Neural cell (in vitro differentiated cells): ENCODE results near the gene PTK7. TPM values are rescaled to one million over a fixed set of nuclear protein-coding genes. Genes with fewer than 3 reads are reported as not detected.

Experiments
- H2AFZ ChIP-seq: fragments of 200-600, 300-800 bp; sonication (generic), shearing (Covaris generic); 2 replicates; pipeline ENCODE4 v1.6.0; 2014; ENCODE audit warnings: low read depth, mild to moderate bottlenecking, antibody characterized with exemption, low read length, moderate library complexity
- H3F3A ChIP-seq: fragments of 200-600 bp; shearing (Covaris generic); 2 replicates; pipeline ENCODE4 v1.6.1; 2016; ENCODE audit warnings: mild to moderate bottlenecking, moderate library complexity, mixed read lengths, antibody characterized with exemption, low read length; ENCODE audit not compliant: insufficient read depth, poor library complexity, severe bottlenecking
- H3K27ac ChIP-seq: fragments of 200-600, 300-800 bp; sonication (generic), shearing (Covaris generic); 2 replicates; pipeline ENCODE4 v1.5.1; 2014; ENCODE audit warnings: mild to moderate bottlenecking, low read length, moderate library complexity
- H3K27me3 ChIP-seq: fragments of 300-800, 200-600 bp; sonication (generic), shearing (Covaris generic); 2 replicates; pipeline ENCODE4 v1.6.0; 2014; ENCODE audit warnings: mild to moderate bottlenecking, low read depth, low read length, moderate library complexity; ENCODE audit not compliant: insufficient read depth
- H3K36me3 ChIP-seq: fragments of 300-800, 200-600 bp; sonication (generic), shearing (Covaris generic); 2 replicates; pipeline ENCODE4 v1.5.1; 2014; ENCODE audit warnings: mild to moderate bottlenecking, antibody characterized with exemption, low read length, moderate library complexity; ENCODE audit not compliant: insufficient read depth
- H3K4me2 ChIP-seq: fragments of 300-800, 200-600 bp; sonication (generic), shearing (Covaris generic); 2 replicates; pipeline ENCODE4 v1.6.0; 2014; ENCODE audit warnings: mild to moderate bottlenecking, low read length
- H3K4me3 ChIP-seq: fragments of 300-800, 200-600 bp; sonication (generic), shearing (Covaris generic); 2 replicates; pipeline ENCODE4 v1.5.1; 2014; ENCODE audit warnings: mild to moderate bottlenecking, low read length, moderate library complexity
- H3K79me2 ChIP-seq: fragments of 200-600 bp; shearing (Covaris generic); replicated peaks from 2 replicates; pipeline ENCODE4 v1.6.0; 2014; ENCODE audit warnings: mild to moderate bottlenecking, low read length, moderate library complexity; ENCODE audit not compliant: insufficient read depth
- H3K9ac ChIP-seq: fragments of 300-800, 200-600 bp; sonication (generic), shearing (Covaris generic); 2 replicates; pipeline ENCODE4 v1.6.1; 2016; ENCODE audit warnings: mild to moderate bottlenecking, low read length, mixed read lengths
- H3K9me2 ChIP-seq: fragments of 200-600 bp; shearing (Covaris generic); 2 replicates; pipeline ENCODE4 v1.6.1; 2016; ENCODE audit warnings: mild to moderate bottlenecking, low read length, mixed read lengths; ENCODE audit not compliant: insufficient read depth
- H3K9me3 ChIP-seq: fragments of 200-600, 300-800 bp; sonication (generic), shearing (Covaris generic); 2 replicates; pipeline ENCODE4 v1.6.1; 2016; ENCODE audit warnings: mild to moderate bottlenecking, mixed run types, low read length, moderate library complexity, mixed read lengths
- H4K20me1 ChIP-seq: fragments of 200-600 bp; shearing (Covaris generic); 2 replicates; pipeline ENCODE4 v1.6.1; 2016; ENCODE audit warnings: mild to moderate bottlenecking, mixed run types; ENCODE audit not compliant: insufficient read depth
- EP300 ChIP-seq: fragments of 450-650 bp; conservative IDR thresholded peaks from 2 replicates; pipeline ENCODE4 v1.6.1; 2014; ENCODE audit warnings: antibody characterized with exemption, mild to moderate bottlenecking, moderate library complexity; ENCODE audit not compliant: poor library complexity, severe bottlenecking
- EZH2 ChIP-seq: fragments of 200-600, 300-800 bp; shearing (Covaris generic), sonication (generic); IDR thresholded peaks from 2 replicates; pipeline ENCODE4 v1.6.1; 2014; ENCODE audit warnings: antibody characterized with exemption, low read length, borderline replicate concordance, mild to moderate bottlenecking; ENCODE audit not compliant: insufficient read depth, poor library complexity, severe bottlenecking
- MXI1 ChIP-seq: fragments of 450-650 bp; conservative IDR thresholded peaks from 2 replicates; pipeline ENCODE4 v1.6.1; 2014; ENCODE audit warnings: antibody characterized with exemption, mild to moderate bottlenecking; ENCODE audit not compliant: poor library complexity, severe bottlenecking
- POLR2AphosphoS5 ChIP-seq: IDR thresholded peaks from 2 replicates; pipeline ENCODE4 v1.6.1; 2012
- RAD21 ChIP-seq: fragments of 450-650 bp; conservative IDR thresholded peaks from 2 replicates; pipeline ENCODE4 v1.6.1; 2014; ENCODE audit warnings: antibody characterized with exemption, mild to moderate bottlenecking, moderate library complexity
- SMC3 ChIP-seq: fragments of 450-650 bp; conservative IDR thresholded peaks from 2 replicates; pipeline ENCODE4 v1.6.1; 2014; ENCODE audit warnings: antibody characterized with exemption, mild to moderate bottlenecking, moderate library complexity; ENCODE audit not compliant: poor library complexity
- TAF1 ChIP-seq: IDR thresholded peaks from 2 replicates; pipeline ENCODE4 v1.6.1; 2012; ENCODE audit warnings: low read depth
- polyA plus RNA-seq: library from polyadenylated mRNA; depleted of rRNA; stranded (reverse); fragments of >200 nt; gene quantifications from 2 replicates; pipeline ENCODE4 v1.2.3, GENCODE V29; 2014
- TF ChIP-seq, protein P1 (sequence below): IDR thresholded peaks from 2 replicates; pipeline ENCODE4 v1.6.1; 2012; ENCODE audit warnings: borderline replicate concordance
- TF ChIP-seq, protein P2 (sequence below): fragments of 450-650 bp; IDR thresholded peaks from 2 replicates; pipeline ENCODE4 v1.5.1; 2014; ENCODE audit warnings: antibody characterized with exemption, mild to moderate bottlenecking, moderate library complexity; ENCODE audit not compliant: poor library complexity, severe bottlenecking

The PTK7 gene
- polyA plus RNA-seq, 1 donor from 2014 or later: 32.5 TPM

DNA sequence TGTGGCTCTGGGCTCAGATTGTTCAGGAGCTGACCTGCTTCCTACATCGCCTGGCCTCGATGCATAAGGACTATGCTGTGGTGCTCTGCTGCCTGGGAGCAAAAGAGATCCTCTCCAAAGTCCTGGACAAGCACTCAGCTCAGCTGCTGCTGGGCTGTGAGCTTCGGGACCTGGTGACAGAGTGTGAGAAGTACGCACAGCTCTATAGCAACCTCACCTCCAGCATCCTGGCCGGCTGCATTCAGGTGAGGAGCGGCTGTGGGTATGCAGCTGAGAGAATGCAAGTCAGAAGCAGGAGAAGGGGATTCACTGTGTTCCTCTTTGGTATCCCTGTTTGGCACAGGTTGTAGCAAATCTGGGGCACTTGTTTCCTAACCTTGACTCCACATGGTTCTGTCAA, 123.8 kb downstream of the PTK7 start:
- Histone ChIP-seq H4K20me1 (no peaks in the 10 kb centered on the region), H3K9ac (no peak overlapping the region), H3K27ac (no peak overlapping the region)

DNA sequence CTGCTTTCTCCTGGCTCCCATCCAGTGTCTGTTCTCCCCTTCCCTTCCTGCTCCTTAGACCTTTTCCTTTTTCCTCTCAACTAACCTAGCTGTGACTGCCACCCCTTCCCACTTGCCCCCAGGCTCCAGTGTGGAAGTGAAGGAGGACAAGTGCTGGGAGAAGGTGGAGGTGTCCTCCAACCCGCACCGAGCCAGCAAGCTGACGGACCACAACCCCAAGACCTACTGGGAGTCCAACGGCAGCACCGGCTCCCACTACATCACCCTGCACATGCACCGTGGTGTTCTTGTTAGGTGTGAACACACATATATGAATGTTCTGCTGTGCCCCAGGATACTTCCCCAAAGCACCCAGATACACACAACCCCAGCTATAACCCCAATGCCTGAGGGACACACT, 124.4 kb downstream of the PTK7 start:
- H3K27me3 ChIP-seq: no peaks in the 10 kb centered on the region
- TF ChIP-seq MXI1 (no peak), EZH2 (no peak), EP300 (no peak), POLR2AphosphoS5 (no peak), TAF1 (no peak), SMC3 (no peak), RAD21 (no peak)
- TF ChIP-seq, protein P1, sequence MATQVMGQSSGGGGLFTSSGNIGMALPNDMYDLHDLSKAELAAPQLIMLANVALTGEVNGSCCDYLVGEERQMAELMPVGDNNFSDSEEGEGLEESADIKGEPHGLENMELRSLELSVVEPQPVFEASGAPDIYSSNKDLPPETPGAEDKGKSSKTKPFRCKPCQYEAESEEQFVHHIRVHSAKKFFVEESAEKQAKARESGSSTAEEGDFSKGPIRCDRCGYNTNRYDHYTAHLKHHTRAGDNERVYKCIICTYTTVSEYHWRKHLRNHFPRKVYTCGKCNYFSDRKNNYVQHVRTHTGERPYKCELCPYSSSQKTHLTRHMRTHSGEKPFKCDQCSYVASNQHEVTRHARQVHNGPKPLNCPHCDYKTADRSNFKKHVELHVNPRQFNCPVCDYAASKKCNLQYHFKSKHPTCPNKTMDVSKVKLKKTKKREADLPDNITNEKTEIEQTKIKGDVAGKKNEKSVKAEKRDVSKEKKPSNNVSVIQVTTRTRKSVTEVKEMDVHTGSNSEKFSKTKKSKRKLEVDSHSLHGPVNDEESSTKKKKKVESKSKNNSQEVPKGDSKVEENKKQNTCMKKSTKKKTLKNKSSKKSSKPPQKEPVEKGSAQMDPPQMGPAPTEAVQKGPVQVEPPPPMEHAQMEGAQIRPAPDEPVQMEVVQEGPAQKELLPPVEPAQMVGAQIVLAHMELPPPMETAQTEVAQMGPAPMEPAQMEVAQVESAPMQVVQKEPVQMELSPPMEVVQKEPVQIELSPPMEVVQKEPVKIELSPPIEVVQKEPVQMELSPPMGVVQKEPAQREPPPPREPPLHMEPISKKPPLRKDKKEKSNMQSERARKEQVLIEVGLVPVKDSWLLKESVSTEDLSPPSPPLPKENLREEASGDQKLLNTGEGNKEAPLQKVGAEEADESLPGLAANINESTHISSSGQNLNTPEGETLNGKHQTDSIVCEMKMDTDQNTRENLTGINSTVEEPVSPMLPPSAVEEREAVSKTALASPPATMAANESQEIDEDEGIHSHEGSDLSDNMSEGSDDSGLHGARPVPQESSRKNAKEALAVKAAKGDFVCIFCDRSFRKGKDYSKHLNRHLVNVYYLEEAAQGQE: no peak
- TF ChIP-seq, protein P2, sequence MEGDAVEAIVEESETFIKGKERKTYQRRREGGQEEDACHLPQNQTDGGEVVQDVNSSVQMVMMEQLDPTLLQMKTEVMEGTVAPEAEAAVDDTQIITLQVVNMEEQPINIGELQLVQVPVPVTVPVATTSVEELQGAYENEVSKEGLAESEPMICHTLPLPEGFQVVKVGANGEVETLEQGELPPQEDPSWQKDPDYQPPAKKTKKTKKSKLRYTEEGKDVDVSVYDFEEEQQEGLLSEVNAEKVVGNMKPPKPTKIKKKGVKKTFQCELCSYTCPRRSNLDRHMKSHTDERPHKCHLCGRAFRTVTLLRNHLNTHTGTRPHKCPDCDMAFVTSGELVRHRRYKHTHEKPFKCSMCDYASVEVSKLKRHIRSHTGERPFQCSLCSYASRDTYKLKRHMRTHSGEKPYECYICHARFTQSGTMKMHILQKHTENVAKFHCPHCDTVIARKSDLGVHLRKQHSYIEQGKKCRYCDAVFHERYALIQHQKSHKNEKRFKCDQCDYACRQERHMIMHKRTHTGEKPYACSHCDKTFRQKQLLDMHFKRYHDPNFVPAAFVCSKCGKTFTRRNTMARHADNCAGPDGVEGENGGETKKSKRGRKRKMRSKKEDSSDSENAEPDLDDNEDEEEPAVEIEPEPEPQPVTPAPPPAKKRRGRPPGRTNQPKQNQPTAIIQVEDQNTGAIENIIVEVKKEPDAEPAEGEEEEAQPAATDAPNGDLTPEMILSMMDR: no peak
- no peak overlapping the region for H3K27ac ChIP-seq
- no peak overlapping the region for H2AFZ ChIP-seq
- H3K79me2 ChIP-seq: no peaks in the 10 kb centered on the region
- no peaks in the 10 kb centered on the region for H3K9me2 ChIP-seq
- H3K36me3 ChIP-seq: no peaks in the 10 kb centered on the region
- no peak overlapping the region for H3K4me2 ChIP-seq
- H3K9ac ChIP-seq: no peak overlapping the region
- H3K9me3 ChIP-seq: no peaks in the 10 kb centered on the region
- no peak overlapping the region for H3K4me3 ChIP-seq
- no peaks in the 10 kb centered on the region for H3F3A ChIP-seq
- no peaks in the 10 kb centered on the region for H4K20me1 ChIP-seq

More for the DNA sequence above, 123.8 kb downstream of the PTK7 start:
- H3K36me3 ChIP-seq: no peaks in the 10 kb centered on the region
- TF ChIP-seq RAD21 (no peak), SMC3 (no peak), TAF1 (no peak)
- TF ChIP-seq, protein P2: no peak
- TF ChIP-seq, protein P1: no peak
- H3K27me3 ChIP-seq: no peaks in the 10 kb centered on the region
- no peak overlapping the region for H3K4me3 ChIP-seq
- H3F3A ChIP-seq: no peaks in the 10 kb centered on the region
- no peak overlapping the region for H2AFZ ChIP-seq
- no peaks in the 10 kb centered on the region for H3K9me3 ChIP-seq
- no peaks in the 10 kb centered on the region for H3K79me2 ChIP-seq
- H3K9me2 ChIP-seq: no peaks in the 10 kb centered on the region
- H3K4me2 ChIP-seq: no peak overlapping the region
